PC-3 (cell line): ENCODE measurements around the gene PID1. TPM values are rescaled to one million over a fixed set of nuclear protein-coding genes. Genes with fewer than 3 reads are reported as not detected.

Experiments used
- ATAC-seq: fragments of 200-7000 bp; cut with Tn5 transposase; 2 replicates; pipeline ENCODE4 v1.9.1; 2020; ENCODE audit warnings: mild to moderate bottlenecking, moderate library complexity
- BruUV-seq: library from RNA; stranded (reverse); fragments of 400-500 nt; replicated peaks from 2 replicates; lab custom pipeline; 2021; lab: Mats Ljungman, UMichigan
- CTCF ChIA-PET: fragments of 300-600 bp; sonication (Branson Sonifier 250); formaldehyde crosslinking; loops from one replicate; lab custom pipeline; 2022; ENCODE audit warnings: antibody characterized with exemption; lab: Charles Lee
- POLR2A ChIA-PET: fragments of 300-600 bp; sonication (Branson Sonifier 250); formaldehyde crosslinking; loops from one replicate; lab custom pipeline; 2022; ENCODE audit warnings: antibody characterized with exemption; ENCODE audit not compliant: unreplicated experiment; lab: Charles Lee
- DNase-seq: peaks from one replicate; pipeline ENCODE4 v3.0.0-alpha.2; 2015
- H2AFZ ChIP-seq: fragments of 300-600 bp; sonication (generic); 2 replicates; pipeline ENCODE4 v1.6.0; 2016; ENCODE audit warnings: antibody characterized with exemption, low read length
- H3F3A ChIP-seq: fragments of 300-600 bp; sonication (generic); one replicate; pipeline ENCODE4 v1.6.0; 2017; ENCODE audit warnings: antibody characterized with exemption, low read length, control low read depth, mild to moderate bottlenecking; ENCODE audit not compliant: unreplicated experiment
- H3K27ac ChIP-seq: fragments of 300-600 bp; sonication (generic); 2 replicates; pipeline ENCODE4 v1.5.1; 2016; ENCODE audit warnings: mild to moderate bottlenecking, low read length
- H3K27me3 ChIP-seq: fragments of 300-600 bp; sonication (generic); 2 replicates; pipeline ENCODE4 v1.6.1; 2016; ENCODE audit warnings: low read length, mixed read lengths
- H3K36me3 ChIP-seq: fragments of 300-600 bp; sonication (generic); 2 replicates; pipeline ENCODE4 v1.6.1; 2016; ENCODE audit warnings: low read depth, mixed run types, low read length, mixed read lengths
- H3K4me1 ChIP-seq: fragments of 300-600 bp; sonication (generic); 2 replicates; pipeline ENCODE4 v1.5.1; 2016; ENCODE audit warnings: low read length; ENCODE audit not compliant: insufficient read depth
- H3K4me2 ChIP-seq: fragments of 300-600 bp; sonication (generic); 2 replicates; pipeline ENCODE4 v1.6.0; 2016; ENCODE audit warnings: low read length
- H3K4me3 ChIP-seq: fragments of 300-600 bp; sonication (generic); 2 replicates; pipeline ENCODE4 v1.5.1; 2016; ENCODE audit warnings: mild to moderate bottlenecking, low read length, mixed read lengths
- H3K79me2 ChIP-seq: fragments of 300-600 bp; sonication (generic); 2 replicates; pipeline ENCODE4 v1.6.1; 2017; ENCODE audit warnings: low read length, mixed read lengths
- H3K9ac ChIP-seq: fragments of 300-600 bp; sonication (generic); 2 replicates; pipeline ENCODE4 v1.6.0; 2016; ENCODE audit warnings: mild to moderate bottlenecking, low read length
- H3K9me2 ChIP-seq: fragments of 300-600 bp; sonication (generic); replicated peaks from 2 replicates; pipeline ENCODE4 v1.6.1; 2016; ENCODE audit warnings: mixed run types, low read length, mixed read lengths
- H3K9me3 ChIP-seq: fragments of 300-600 bp; sonication (generic); 2 replicates; pipeline ENCODE4 v1.6.1; 2016; ENCODE audit warnings: low read length, mixed read lengths
- H4K20me1 ChIP-seq: fragments of 300-600 bp; sonication (generic); 2 replicates; pipeline ENCODE4 v1.6.1; 2016; ENCODE audit warnings: low read length, mixed read lengths
- EZH2 ChIP-seq: fragments of 300-600 bp; sonication (generic); IDR thresholded peaks from one replicate; pipeline ENCODE4 v1.6.1; 2017; ENCODE audit warnings: antibody characterized with exemption, mild to moderate bottlenecking, low read length; ENCODE audit not compliant: unreplicated experiment
- EZH2phosphoT487 ChIP-seq: fragments of 300-600 bp; sonication (generic); IDR thresholded peaks from 2 replicates; pipeline ENCODE4 v1.6.1; 2018; ENCODE audit warnings: mild to moderate bottlenecking, antibody characterized with exemption, low read length, borderline replicate concordance
- intact Hi-C: fragments of 100-400 bp; cut with micrococcal nuclease; formaldehyde crosslinking; loops from 2 replicates; pipeline ENCODE4 v1.9.0; 2023
- total RNA-seq: library from RNA; depleted of rRNA; stranded (reverse); fragments of >200 nt; gene quantifications from 2 replicates; pipeline ENCODE4 v1.2.3, GENCODE V29; 2014
- TF ChIP-seq, protein P1 (sequence below): fragments of 300-600 bp; sonication (generic); conservative IDR thresholded peaks from 2 replicates; pipeline ENCODE4 v1.5.1; 2017; ENCODE audit warnings: antibody characterized with exemption, low read depth, mild to moderate bottlenecking, low read length

Gene PID1
- total RNA-seq, 1 experiment from 2014 or later: 0.84 TPM

DNA sequence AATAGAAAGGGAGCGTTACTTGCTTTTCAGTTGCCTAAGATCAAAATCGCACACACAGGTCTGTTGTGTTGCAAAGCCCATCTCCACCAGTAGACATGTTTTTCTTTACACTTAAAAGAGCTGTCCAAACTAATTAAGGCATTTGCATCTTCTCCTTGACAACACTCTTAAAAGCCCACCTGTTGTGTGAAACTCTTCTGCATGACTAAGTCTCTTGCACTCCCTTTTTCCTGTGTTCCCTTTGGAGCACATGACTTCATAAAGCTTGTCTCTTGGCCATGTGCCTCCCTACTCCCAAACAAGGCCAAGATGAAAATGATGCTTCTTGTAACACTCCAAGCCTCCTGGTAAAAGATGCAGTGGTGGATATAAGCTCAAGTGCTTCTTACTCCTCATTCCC, 26.1 kb downstream of the PID1 start:
- ATAC-seq: no peak
- no peaks in the 10 kb centered on the region for H4K20me1 ChIP-seq
- H2AFZ ChIP-seq: no peak overlapping the region
- no peaks in the 10 kb centered on the region for H3K79me2 ChIP-seq
- H3K4me1 ChIP-seq: no peaks in the 10 kb centered on the region
- H3K27me3 ChIP-seq: no peaks in the 10 kb centered on the region
- ChIA-PET POLR2A (no interaction called here), CTCF (no interaction called here)
- H3K9me2 ChIP-seq: no peaks in the 10 kb centered on the region
- no peak overlapping the region for H3K27ac ChIP-seq
- no TSS peak for BruUV-seq
- DNase-seq: no peak
- H3F3A ChIP-seq: no peaks in the 10 kb centered on the region
- TF ChIP-seq, protein P1, sequence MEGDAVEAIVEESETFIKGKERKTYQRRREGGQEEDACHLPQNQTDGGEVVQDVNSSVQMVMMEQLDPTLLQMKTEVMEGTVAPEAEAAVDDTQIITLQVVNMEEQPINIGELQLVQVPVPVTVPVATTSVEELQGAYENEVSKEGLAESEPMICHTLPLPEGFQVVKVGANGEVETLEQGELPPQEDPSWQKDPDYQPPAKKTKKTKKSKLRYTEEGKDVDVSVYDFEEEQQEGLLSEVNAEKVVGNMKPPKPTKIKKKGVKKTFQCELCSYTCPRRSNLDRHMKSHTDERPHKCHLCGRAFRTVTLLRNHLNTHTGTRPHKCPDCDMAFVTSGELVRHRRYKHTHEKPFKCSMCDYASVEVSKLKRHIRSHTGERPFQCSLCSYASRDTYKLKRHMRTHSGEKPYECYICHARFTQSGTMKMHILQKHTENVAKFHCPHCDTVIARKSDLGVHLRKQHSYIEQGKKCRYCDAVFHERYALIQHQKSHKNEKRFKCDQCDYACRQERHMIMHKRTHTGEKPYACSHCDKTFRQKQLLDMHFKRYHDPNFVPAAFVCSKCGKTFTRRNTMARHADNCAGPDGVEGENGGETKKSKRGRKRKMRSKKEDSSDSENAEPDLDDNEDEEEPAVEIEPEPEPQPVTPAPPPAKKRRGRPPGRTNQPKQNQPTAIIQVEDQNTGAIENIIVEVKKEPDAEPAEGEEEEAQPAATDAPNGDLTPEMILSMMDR: no peak
- no peaks in the 10 kb centered on the region for H3K36me3 ChIP-seq
- H3K9me3 ChIP-seq: 0 out of 2 replicates have a peak, but pooled peaks cover 12% of the 10 kb centered on the region
- no peak overlapping the region for H3K9ac ChIP-seq
- intact Hi-C loops: no loop called here
- no peak overlapping the region for H3K4me3 ChIP-seq
- no peak overlapping the region for H3K4me2 ChIP-seq

GRCh38 chr2:229243890-229244560, 27.1 kb downstream of the PID1 start:
- H3K79me2 ChIP-seq: no peaks in the 10 kb centered on the region
- TF ChIP-seq EZH2: no peak
- TF ChIP-seq EZH2phosphoT487: no peak
- TF ChIP-seq, protein P1: no peak
- DNase-seq (peak; percentile 3), ATAC-seq (no peak)
- H2AFZ ChIP-seq: no peak overlapping the region
- no peak overlapping the region for H3K27ac ChIP-seq
- H3K36me3 ChIP-seq: no peaks in the 10 kb centered on the region
- no peaks in the 10 kb centered on the region for H3K27me3 ChIP-seq
- BruUV-seq: no TSS peak
- H3K9ac ChIP-seq: no peak overlapping the region
- no peaks in the 10 kb centered on the region for H3K4me1 ChIP-seq
- ChIA-PET POLR2A (no interaction called here), CTCF (no interaction called here)
- H3F3A ChIP-seq: no peaks in the 10 kb centered on the region
- 0 out of 2 replicates have a peak, but pooled peaks cover 12% of the 10 kb centered on the region for H3K9me3 ChIP-seq
- H3K9me2 ChIP-seq: no peaks in the 10 kb centered on the region
- no peaks in the 10 kb centered on the region for H4K20me1 ChIP-seq
- H3K4me3 ChIP-seq: no peak overlapping the region
- intact Hi-C loops: no loop called here
- H3K4me2 ChIP-seq: no peak overlapping the region

GRCh38 chr2:229240984-229241491, 30.0 kb downstream of the PID1 start:
- no peak overlapping the region for H2AFZ ChIP-seq
- no peaks in the 10 kb centered on the region for H3K36me3 ChIP-seq
- peaks cover 17% of the 10 kb centered on the region for H3K27me3 ChIP-seq
- no peak overlapping the region for H3K4me3 ChIP-seq
- H3K9ac ChIP-seq: no peak overlapping the region
- no peak for DNase-seq
- H3K4me1 ChIP-seq: no peaks in the 10 kb centered on the region
- H3K4me2 ChIP-seq: no peak overlapping the region
- intact Hi-C loops: no loop called here
- ChIA-PET CTCF (no interaction called here), POLR2A (no interaction called here)
- no peaks in the 10 kb centered on the region for H3K79me2 ChIP-seq
- ATAC-seq: no peak
- TF ChIP-seq, protein P1: no peak
- TF ChIP-seq EZH2phosphoT487: no peak
- TF ChIP-seq EZH2: no peak
- no peaks in the 10 kb centered on the region for H4K20me1 ChIP-seq
- BruUV-seq: no TSS peak
- no peaks in the 10 kb centered on the region for H3K9me2 ChIP-seq
- no peak overlapping the region for H3K27ac ChIP-seq
- H3K9me3 ChIP-seq: 0 out of 2 replicates have a peak, but pooled peaks cover 12% of the 10 kb centered on the region
- no peaks in the 10 kb centered on the region for H3F3A ChIP-seq
